Retina (tissue), 1 donor: Measurements from ENCODE around the gene GAL.

ENCODE experiments used
- DNase-seq: peaks from one replicate; pipeline ENCODE4 v3.0.0-alpha.2; 2016

The GAL gene

DNA sequence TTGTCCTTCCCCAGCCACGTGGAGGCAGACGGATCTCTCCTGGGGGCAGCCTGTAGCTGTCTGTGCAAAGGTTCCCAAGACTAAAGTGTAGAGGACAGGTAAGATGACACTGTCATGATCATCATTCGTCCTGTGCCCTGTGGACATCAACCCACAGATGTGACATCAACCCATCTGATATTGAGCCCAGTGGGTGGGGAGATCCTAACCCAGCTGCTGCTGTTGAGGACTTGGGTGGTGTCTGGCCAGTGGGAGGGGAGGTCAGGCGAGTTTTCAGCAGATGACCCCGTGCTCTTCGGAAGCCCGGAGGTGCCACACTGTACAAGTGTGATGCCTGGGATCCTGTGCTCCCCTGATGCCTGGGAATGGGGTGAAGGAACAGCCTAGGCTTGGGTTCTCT lies 1.2 kb upstream of the GAL start:
- no peak for DNase-seq

DNA sequence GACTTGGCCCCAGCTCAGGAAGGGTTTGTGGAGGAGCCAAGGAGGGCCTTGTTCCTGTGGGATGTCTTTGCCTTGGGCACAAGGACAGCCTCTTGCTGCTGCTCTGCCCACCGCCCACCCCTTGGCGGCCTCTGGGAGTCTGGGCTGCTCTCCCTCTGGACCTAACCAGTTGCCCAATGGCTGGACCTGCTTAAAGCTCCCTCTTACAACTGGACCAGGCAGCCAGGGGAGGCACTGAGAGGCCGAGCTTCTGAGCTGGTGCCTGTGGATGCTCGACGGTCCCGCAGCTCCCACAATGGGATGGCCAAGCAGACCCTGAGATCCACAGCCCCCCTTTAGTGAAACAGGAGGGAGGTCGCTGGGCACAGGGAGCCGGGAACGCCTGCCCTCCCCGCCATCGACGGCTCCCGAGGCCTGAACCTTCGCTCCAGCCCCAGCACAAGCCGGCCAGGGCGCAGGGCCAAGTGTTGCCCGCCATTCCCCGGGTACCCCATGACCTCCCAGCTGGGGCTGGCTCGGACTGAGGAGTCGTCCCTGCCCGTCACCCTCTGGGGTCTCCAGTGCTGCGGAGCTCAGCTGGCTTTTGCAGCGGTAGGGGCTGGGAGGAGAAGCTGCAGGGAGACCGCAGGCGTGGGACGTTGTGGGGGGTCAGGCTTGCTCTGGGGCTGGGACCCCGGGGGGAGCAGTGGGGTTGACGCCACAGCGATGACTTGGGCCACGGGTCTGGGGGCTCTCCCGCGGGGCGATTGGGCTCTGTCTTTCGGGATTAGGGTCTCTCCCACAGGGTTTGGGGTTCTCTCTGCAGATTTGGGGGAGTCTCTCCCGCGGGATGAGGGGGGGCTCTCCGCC lies 584 bp upstream of the GAL start:
- no peak for DNase-seq

DNA sequence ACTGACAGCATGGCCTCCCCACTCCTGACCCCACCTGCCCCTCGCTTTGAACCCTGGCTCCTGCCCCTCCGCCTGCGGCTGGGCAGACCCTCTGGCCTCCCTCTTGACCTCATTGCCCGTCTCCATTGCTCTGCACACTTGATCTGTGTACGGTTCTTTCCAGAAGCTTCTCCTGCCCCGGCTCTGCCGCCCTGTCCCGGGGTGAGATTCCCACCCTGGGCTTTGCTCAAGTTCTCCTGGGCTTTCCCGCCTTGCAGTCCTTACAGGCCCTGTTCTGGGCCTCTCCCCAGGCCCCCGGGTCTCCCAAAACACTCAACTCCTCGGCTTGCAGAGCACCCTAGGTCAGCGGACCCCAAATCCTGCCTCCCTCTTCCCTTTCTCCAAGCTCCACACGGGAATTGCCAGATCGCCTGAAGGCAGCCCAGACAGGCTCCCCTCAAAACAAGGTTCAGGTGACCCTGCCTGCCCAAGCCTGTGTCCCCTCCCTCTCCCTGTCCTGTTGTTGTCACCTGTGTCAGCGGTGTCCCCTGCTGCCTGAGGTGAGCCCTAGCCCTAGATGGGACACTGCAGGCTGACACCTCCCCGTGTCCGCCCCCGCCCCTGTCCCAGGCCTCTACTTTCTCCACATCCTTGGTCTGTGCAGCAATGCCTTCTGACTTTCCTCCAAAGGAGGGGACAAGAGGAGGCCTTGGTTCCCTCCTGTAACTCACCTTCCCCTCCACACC lies 1.5 kb downstream of the GAL start:
- DNase-seq, result no peak

DNA sequence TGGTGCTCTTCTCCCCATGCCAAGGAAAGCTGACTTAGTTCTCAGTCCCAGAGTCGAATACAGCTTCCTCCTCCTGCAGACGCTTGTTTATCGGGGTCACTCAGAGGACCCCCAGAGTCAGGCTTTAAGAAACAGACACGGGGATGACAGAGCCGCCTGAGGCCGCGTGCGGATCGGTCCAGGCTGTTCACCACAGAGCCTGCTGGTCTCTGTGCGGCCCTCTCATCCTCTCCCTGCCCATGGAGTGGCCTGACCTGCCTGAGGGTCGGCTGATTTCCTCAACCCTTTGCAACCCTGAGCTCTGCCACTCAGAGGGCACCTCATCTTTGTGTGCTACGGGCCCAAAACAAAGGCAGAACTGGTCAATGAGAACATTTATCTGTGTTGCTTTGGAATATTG lies 2.1 kb downstream of the GAL start:
- DNase-seq, result no peak

- DNase-seq, result no peak
Observed at GRCh38 chr11:68687311-68687710, 3.0 kb downstream of the GAL start.

GRCh38 chr11:68687986-68688385 lies 3.6 kb downstream of the GAL start:
- no peak for DNase-seq

- no peak for DNase-seq
Observed at GRCh38 chr11:68688881-68689280, 4.5 kb downstream of the GAL start.

- no peak for DNase-seq
Observed at GRCh38 chr11:68689737-68690625, 5.6 kb downstream of the GAL start.

DNA sequence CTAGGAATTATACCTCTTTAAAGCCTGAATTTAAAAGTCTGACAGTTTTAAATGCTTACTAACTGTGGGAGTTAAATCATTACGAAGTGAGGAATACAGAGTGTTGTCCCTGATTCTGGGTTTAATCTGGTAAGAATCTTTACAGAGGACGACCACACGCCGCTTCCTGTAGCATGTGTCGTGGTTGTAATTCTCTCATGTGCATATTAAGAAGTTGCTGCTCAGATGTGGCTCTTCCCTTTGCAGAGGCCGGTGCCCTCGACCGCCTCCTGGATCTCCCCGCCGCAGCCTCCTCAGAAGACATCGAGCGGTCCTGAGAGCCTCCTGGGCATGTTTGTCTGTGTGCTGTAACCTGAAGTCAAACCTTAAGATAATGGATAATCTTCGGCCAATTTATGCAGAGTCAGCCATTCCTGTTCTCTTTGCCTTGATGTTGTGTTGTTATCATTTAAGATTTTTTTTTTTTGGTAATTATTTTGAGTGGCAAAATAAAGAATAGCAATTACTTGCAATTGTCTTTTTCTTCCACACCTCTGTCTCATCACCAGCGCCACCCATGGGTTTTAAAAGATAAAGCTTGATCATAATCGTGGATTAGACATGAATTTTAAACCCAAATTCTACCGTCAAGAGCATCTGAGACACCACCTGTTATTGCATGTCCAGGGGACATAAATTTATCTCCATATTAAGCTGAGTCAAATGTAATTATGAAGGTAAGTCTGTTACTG lies 6.5 kb downstream of the GAL start:
- DNase-seq, result no peak

DNA sequence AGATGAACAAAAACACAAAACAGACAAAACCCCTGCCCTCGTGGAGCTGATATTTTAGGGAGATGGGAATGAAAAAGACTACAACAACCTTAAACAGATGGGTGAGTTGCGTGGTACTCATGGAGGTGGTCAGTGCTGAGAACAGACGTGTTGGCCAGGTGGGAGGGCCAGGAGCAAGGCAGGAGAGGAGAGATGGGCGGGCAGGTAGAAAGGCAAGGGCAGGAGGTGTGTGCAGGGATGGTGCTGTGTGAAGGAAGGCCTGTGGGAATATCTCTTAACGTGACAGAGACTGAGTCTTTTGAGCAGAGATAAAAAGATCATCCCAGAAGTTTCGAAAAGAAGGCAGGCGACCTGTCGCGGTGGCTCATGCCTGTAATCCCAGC lies 7.0 kb downstream of the GAL start:
- DNase-seq, result peak; percentile 0

- DNase-seq, result no peak
Observed at GRCh38 chr11:68692115-68692514, 7.8 kb downstream of the GAL start.

DNA sequence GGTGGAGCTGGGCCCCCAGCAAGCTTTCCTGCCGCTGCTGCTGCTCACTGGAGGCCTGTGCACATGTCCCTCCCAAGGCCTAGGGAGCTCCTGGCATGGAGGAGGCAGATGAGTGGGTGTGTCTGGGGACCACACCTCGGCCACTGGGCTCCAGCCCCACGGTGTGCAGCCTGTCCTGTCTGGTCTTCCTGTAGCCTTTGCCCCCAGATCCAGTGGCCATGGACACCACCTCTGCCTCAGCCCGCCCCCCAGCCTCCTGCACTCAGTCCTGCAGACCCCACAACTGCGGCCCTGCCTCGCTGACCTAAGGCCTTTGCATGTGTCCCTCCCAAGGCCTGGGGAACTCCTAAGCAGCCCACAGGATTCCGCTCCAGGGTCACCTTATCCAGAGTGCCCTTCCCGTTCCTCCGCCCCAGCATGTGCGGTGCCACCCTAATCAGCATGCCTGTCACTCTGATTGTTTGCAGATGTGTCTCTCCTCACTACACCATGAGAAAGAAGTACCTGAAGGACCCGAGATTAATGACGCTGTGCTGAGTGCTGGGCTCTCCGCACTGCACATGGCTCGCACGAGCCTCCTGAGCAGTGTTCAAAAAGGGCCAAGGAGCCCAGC lies 8.6 kb downstream of the GAL start:
- no peak for DNase-seq

DNA sequence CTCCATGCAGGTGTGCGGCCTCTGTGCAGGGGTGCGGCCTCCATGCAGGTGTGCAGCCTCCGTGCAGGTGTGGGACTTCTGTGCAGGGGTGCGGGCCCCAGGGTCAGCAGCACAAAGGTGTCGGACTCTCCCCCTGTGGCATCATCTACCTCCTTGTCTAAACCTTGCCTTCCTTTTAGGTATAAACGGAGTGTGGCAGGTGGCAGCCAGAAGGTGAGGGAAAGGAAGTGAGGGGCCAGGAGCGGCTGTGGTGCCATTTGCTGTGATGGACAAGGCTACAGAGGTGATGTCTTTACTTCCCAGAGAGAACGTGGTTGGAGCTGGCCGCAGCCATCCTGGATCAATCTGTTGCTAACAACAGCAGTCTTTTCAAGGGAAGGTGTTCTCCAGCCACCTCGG lies 9.1 kb downstream of the GAL start:
- no peak for DNase-seq

DNA sequence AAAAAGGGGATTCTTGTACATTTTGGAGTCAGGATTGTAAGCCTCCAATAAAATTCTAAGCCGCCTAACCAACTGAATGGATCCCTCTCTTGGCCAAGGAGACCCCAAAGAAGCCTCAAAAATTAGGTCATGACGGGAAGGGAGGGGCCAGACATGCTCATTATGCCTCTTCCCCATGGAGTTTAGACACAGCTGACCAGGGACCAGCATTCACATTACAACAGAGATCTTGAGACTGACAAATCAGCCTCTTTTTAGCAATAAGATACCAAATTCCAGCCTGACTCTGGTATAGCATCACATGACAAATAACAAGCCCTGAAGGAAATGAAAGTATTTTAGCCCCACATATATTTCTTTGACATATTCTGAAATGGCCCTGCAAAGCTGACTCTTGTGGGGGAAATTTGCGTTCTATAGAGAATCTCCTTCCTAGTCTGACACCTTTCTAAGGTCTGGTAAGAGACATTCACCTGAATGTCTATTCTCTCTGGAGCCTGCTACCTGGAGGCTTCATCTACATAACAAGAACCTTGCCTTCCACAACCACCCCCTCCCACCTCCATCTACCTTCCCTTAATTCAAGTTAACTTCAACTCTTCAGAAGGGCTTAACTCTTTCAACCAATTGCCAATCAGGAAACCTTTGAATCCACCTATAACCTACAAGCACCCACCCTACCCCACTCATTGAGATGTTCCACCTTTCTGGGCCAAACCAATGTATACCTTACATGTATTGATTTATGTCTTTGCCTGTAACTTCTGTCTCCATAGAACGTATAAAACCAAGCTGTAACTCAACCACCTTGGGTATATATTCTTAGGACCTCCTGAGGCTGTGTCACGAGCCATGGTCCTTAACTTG lies 10.3 kb downstream of the GAL start:
- DNase-seq, result no peak

DNA sequence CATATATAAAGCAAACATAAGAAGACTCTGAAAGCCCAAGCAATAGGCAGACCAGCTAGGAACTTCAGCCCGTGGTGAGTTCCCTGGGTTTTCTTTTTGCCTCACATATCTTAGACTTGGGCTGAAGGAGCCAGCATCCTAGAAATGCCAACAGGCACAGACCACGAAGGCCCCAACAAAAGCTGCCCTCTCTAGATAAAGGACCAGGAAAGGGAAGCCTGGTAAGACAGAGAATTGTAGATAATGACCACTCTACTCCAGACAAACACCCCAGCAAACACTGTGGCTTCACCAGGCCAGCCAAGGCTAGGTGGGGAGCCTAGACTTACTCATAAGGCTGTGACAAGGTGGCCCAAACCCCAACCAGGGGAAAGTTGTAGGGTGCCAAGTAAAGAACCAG lies 11.2 kb downstream of the GAL start:
- DNase-seq, result no peak

DNA sequence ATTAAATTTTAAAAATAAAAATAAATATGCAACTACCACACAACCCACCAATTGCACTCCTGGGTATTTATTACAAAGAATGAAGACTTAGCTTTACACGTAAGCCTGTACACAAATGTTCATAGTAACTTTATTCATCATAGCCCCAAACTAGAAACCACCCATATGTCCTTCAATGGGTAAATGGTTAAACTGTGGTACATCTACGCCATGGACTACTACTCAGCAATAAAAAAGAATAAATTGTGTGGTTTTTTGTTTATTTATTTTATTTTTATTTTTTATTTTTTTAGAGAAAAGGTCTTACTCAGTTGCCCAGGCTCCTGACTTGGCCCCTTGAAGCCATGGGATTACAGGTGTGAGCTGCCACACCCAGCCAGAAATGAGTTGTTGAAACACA lies 14.6 kb downstream of the GAL start:
- no peak for DNase-seq

- DNase-seq, result no peak
Observed at GRCh38 chr11:68704887-68705286, 20.5 kb downstream of the GAL start.

GRCh38 chr11:68707527-68707926 lies 23.2 kb downstream of the GAL start:
- no peak for DNase-seq

GRCh38 chr11:68709062-68709461 lies 24.7 kb downstream of the GAL start:
- DNase-seq, result no peak

GRCh38 chr11:68710409-68710808 lies 26.1 kb downstream of the GAL start:
- DNase-seq, result no peak

- DNase-seq, result no peak
Observed at GRCh38 chr11:68711114-68711513, 26.8 kb downstream of the GAL start.
